GM12878 (cell line): ENCODE measurements around the gene TPGS2. TPM values are rescaled to one million over a fixed set of nuclear protein-coding genes. Genes with fewer than 3 reads are reported as not detected.

Source experiments
- ATAC-seq: fragments of 200-7000 bp; cut with Tn5 transposase; 3 replicates; pipeline ENCODE4 v1.9.1; 2020; ENCODE audit warnings: mild to moderate bottlenecking, moderate library complexity
- BruUV-seq: library from RNA; stranded (reverse); fragments of 400-500 nt; replicated peaks from 2 replicates; lab custom pipeline; 2021; lab: Mats Ljungman, UMichigan
- CTCF ChIA-PET: fragments of 300-600 bp; sonication (Branson Sonifier 250); formaldehyde crosslinking; extraction: SDS; loops from one replicate; lab custom pipeline; 2021; ENCODE audit warnings: inconsistent platforms; lab: Yijun Ruan, JAX
- POLR2A ChIA-PET: fragments of 350-600 bp; formaldehyde crosslinking; extraction: SDS; loops from one replicate; lab custom pipeline; 2021; ENCODE audit warnings: inconsistent platforms; lab: Charles Lee
- RAD21 ChIA-PET: fragments of 300-600 bp; sonication (Branson Sonifier 250); formaldehyde crosslinking; loops from one replicate; lab custom pipeline; 2023; ENCODE audit warnings: antibody characterized with exemption; ENCODE audit not compliant: unreplicated experiment; lab: Charles Lee
- SMC1A ChIA-PET: fragments of 300-600 bp; sonication (Branson Sonifier 250); formaldehyde crosslinking; loops from one replicate; lab custom pipeline; 2023; ENCODE audit not compliant: unreplicated experiment, uncharacterized antibody; lab: Charles Lee
- DNase-seq: peaks from one replicate; pipeline ENCODE4 v3.0.0-alpha.2; 2011; ENCODE audit warnings: low read depth, low spot score
- FAIRE-seq: peaks from 3 replicates; lab custom pipeline; 2011; peaks lifted over from hg19 to GRCh38; lab: Jason Lieb, UNC
- H2AFZ ChIP-seq: 2 replicates; pipeline ENCODE4 v1.6.0; 2011; ENCODE audit warnings: low read depth, low read length, control low read depth; ENCODE audit not compliant: control insufficient read depth
- H3K27ac ChIP-seq: 2 replicates; pipeline ENCODE4 v1.5.1; 2011; ENCODE audit warnings: control low read depth; ENCODE audit not compliant: control insufficient read depth, insufficient read depth
- H3K27me3 ChIP-seq, 2 experiments: replicated peaks in 1 of 2; 2 replicates each; pipeline versions ENCODE4 v1.6.0 to v1.6.1; 2011; ENCODE audit warnings: low read length in 1 of 2; ENCODE audit not compliant: control insufficient read depth in 2 of 2, insufficient read depth in 2 of 2
- H3K36me3 ChIP-seq, 2 experiments: 2 replicates each; pipeline ENCODE4 v1.5.1; 2011; ENCODE audit warnings: low read length in 1 of 2; ENCODE audit not compliant: control insufficient read depth in 2 of 2, insufficient read depth in 2 of 2
- H3K4me1 ChIP-seq: 2 replicates; pipeline ENCODE4 v1.6.1; 2011; ENCODE audit warnings: mild to moderate bottlenecking, low read length, moderate library complexity, mixed read lengths; ENCODE audit not compliant: control insufficient read depth, insufficient read depth
- H3K4me2 ChIP-seq: 2 replicates; pipeline ENCODE4 v1.6.0; 2011; ENCODE audit warnings: control low read depth; ENCODE audit not compliant: control insufficient read depth, insufficient read depth
- H3K4me3 ChIP-seq: fragments of 200-600 bp; sonication (generic); 2 replicates; pipeline ENCODE4 v1.5.1; 2016
- H3K79me2 ChIP-seq: 2 replicates; pipeline ENCODE4 v1.6.0; 2011; ENCODE audit warnings: low read length; ENCODE audit not compliant: control insufficient read depth, insufficient read depth
- H3K9ac ChIP-seq: 2 replicates; pipeline ENCODE4 v1.8.0; 2011; ENCODE audit warnings: low read length, control low read depth, mixed read lengths; ENCODE audit not compliant: control insufficient read depth, insufficient read depth
- H3K9me3 ChIP-seq: replicated peaks from 3 replicates; pipeline ENCODE4 v1.5.1; 2011; ENCODE audit warnings: mild to moderate bottlenecking, low read length; ENCODE audit not compliant: control insufficient read depth, insufficient read depth
- H4K20me1 ChIP-seq: 2 replicates; pipeline ENCODE4 v1.6.0; 2011; ENCODE audit not compliant: control insufficient read depth, insufficient read depth
- BRCA1 ChIP-seq: IDR thresholded peaks from 2 replicates; pipeline ENCODE4 v1.6.1; 2011; ENCODE audit warnings: low read depth, low read length, improper control_type of control experiment
- ELK1 ChIP-seq: IDR thresholded peaks from 2 replicates; pipeline ENCODE4 v1.6.1; 2012; ENCODE audit warnings: low read depth, low read length, improper control_type of control experiment
- IKZF2 ChIP-seq, 2 experiments: fragments of 450-650 bp; IDR thresholded peaks; 2 replicates each; pipeline ENCODE4 v1.6.1; 2017; ENCODE audit warnings: mild to moderate bottlenecking in 2 of 2, moderate library complexity in 2 of 2
- PAX5 ChIP-seq: IDR thresholded peaks from 2 replicates; pipeline ENCODE4 v1.6.1; 2011; ENCODE audit warnings: low read depth, low read length, borderline replicate concordance
- RAD21 ChIP-seq: IDR thresholded peaks from 2 replicates; pipeline ENCODE4 v1.6.1; 2011; ENCODE audit warnings: mild to moderate bottlenecking, low read depth, low read length, moderate library complexity; ENCODE audit not compliant: insufficient read depth
- SUZ12 ChIP-seq: fragments of 200-600 bp; sonication (generic); IDR thresholded peaks from one replicate; pipeline ENCODE4 v1.6.1; 2018; ENCODE audit warnings: antibody characterized with exemption, mild to moderate bottlenecking; ENCODE audit not compliant: unreplicated experiment
- TAF1 ChIP-seq: IDR thresholded peaks from 2 replicates; pipeline ENCODE4 v1.6.1; 2011; ENCODE audit warnings: mild to moderate bottlenecking, low read depth, low read length, borderline replicate concordance
- TCF3 ChIP-seq: IDR thresholded peaks from 2 replicates; pipeline ENCODE4 v1.6.1; 2012; ENCODE audit warnings: low read depth, mild to moderate bottlenecking, low read length, borderline replicate concordance; ENCODE audit not compliant: insufficient read depth
- YY1 ChIP-seq: IDR thresholded peaks from 2 replicates; pipeline ENCODE4 v1.6.1; 2011; ENCODE audit warnings: low read depth, mild to moderate bottlenecking, low read length
- ZBTB33 ChIP-seq: fragments of 450-650 bp; IDR thresholded peaks from 2 replicates; pipeline ENCODE4 v1.6.1; 2017; ENCODE audit warnings: mild to moderate bottlenecking
- ZNF592 ChIP-seq: fragments of 450-650 bp; IDR thresholded peaks from 2 replicates; pipeline ENCODE4 v1.6.1; 2017; ENCODE audit warnings: mild to moderate bottlenecking, moderate library complexity
- WGBS: methylation state at CpG from one replicate; pipeline ENCODE4 v1.1.6; 2016; ENCODE audit warnings: low lambda C conversion rate; ENCODE audit not compliant: insufficient replicate concordance, insufficient coverage; ENCODE audit errors: missing lambda C conversion rate; 5-methylcytosine and 5-hydroxymethylcytosine counted together
- in situ Hi-C: fragments of 300-500 bp; cut with MboI; formaldehyde crosslinking; loops from 9 replicates; pipeline ENCODE4 v1.14.3; 2018; ENCODE audit warnings: mixed read lengths
- intact Hi-C: fragments of 100-400 bp; cut with micrococcal nuclease; formaldehyde crosslinking; loops from one replicate; pipeline ENCODE4 v1.14.2; 2022; ENCODE audit not compliant: unreplicated experiment
- polyA plus RNA-seq, 11 experiments: library from polyadenylated mRNA; depleted of rRNA in 4 of 11; unstranded in 6 of 11; stranded (reverse) in 5 of 11; fragments of >200 nt; fragmentation: Nextera tagmentation in 4 of 11; fragmentation: Illumina TruSeq in 1 of 11; extraction: Ambion mirVana in 4 of 11; extraction: Trizol in 1 of 11; gene quantifications; 1 replicate in 1 of 11; 2 replicates in 10 of 11; pipeline versions ENCODE4 v1.2.1 to v1.2.3, GENCODE V29; 2011 to 2016; ENCODE audit warnings: inconsistent platforms in 2 of 11, missing spikeins in 2 of 11, low read depth in 1 of 11
- total RNA-seq, 4 experiments: library from RNA; depleted of rRNA in 3 of 4; stranded (reverse); fragments of >200 nt in 3 of 4; fragmentation: Illumina TruSeq in 1 of 4; extraction: Trizol in 1 of 4; gene quantifications; 2 replicates each; pipeline versions ENCODE4 v1.2.1 to v1.2.3, GENCODE V29; 2013 to 2021

The TPGS2 gene
- total and polyA plus RNA-seq, 10 of the 15 experiments (the other 5 are each of a cell fraction or from before 2014, with no cell fraction given): 39.8 to 181 (median 88.9) TPM

- TF ChIP-seq ZNF592: no peak
- TF ChIP-seq PAX5: no peak
Observed at GRCh38 chr18:36839835-36840234, 11.0 kb upstream of the TPGS2 start (continued).

- no peak overlapping the region for H3K27ac ChIP-seq
- TF ChIP-seq BRCA1: no peak
- no peak for TF ChIP-seq TAF1
- TF ChIP-seq SUZ12: no peak
- no peak for TF ChIP-seq YY1
- TF ChIP-seq RAD21: no peak
- TF ChIP-seq ZBTB33: no peak
- TF ChIP-seq ZNF592: no peak
- no peak for TF ChIP-seq TCF3
- no peak for TF ChIP-seq ELK1
- TF ChIP-seq IKZF2 (IDR thresholded peaks at IDR 0.05): no peak
- ChIA-PET SMC1A (interaction anchor here (1.3 kb wide), 1 partner anchor 27 kb away, joined by 3 read pairs; no protein-coding TSS in a partner anchor), RAD21 (no interaction called here), CTCF (no interaction called here), POLR2A (no interaction called here)
- 100% methylated on average over 1 of the region's 1 CpG for WGBS
- in situ Hi-C loops: no loop called here
- no peaks in the 10 kb centered on the region for H4K20me1 ChIP-seq
- intact Hi-C loops: no loop called here
- H3K4me3 ChIP-seq: no peak overlapping the region
- H3K79me2 ChIP-seq: no peaks in the 10 kb centered on the region
- H3K27me3 ChIP-seq: no peaks in the 10 kb centered on the region
- no peak for DNase-seq
- no peak overlapping the region for H3K9ac ChIP-seq
- ATAC-seq: no peak
- no peaks in the 10 kb centered on the region for H3K9me3 ChIP-seq
- no peak overlapping the region for H3K4me2 ChIP-seq
- FAIRE-seq: no peak
- H3K36me3 ChIP-seq: no peaks in the 10 kb centered on the region
- no TSS peak for BruUV-seq
- no peaks in the 10 kb centered on the region for H3K4me1 ChIP-seq
- H2AFZ ChIP-seq: no peak overlapping the region
Observed at GRCh38 chr18:36835927-36836326, 7.1 kb upstream of the TPGS2 start.
